DOHH2 (cell line): ENCODE data around the gene CST6.

Experiments used
- EZH2phosphoT487 ChIP-seq: fragments of 200-600 bp; sonication (generic); IDR thresholded peaks from 2 replicates; pipeline ENCODE4 v1.6.1; 2017; ENCODE audit warnings: borderline replicate concordance, mild to moderate bottlenecking, antibody characterized with exemption, low read length, moderate library complexity, mixed read lengths
- TF ChIP-seq, protein P1 (sequence below): fragments of 200-600 bp; sonication (generic); IDR thresholded peaks from one replicate; pipeline ENCODE4 v1.5.1; 2014; ENCODE audit warnings: antibody characterized with exemption, mild to moderate bottlenecking, low read depth, low read length; ENCODE audit not compliant: poor library complexity, severe bottlenecking

DNA sequence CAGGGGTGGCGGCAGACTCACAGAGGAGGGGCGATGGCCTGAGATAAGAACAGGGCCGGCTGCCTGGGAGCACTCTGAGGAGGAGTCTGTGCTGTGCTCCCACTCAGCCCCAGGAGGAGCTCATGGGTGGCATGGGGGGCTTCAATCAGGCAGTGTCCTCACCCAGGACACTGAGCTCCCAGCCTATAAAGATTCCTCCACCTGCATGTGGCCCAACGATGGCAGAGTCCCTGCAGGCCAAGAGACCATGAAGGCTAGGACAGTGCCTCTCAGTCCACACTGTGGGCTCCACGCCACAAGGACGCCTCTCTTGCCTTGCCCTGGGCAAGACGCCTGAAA is 1.9 kb downstream of the CST6 start:
- TF ChIP-seq, protein P1, sequence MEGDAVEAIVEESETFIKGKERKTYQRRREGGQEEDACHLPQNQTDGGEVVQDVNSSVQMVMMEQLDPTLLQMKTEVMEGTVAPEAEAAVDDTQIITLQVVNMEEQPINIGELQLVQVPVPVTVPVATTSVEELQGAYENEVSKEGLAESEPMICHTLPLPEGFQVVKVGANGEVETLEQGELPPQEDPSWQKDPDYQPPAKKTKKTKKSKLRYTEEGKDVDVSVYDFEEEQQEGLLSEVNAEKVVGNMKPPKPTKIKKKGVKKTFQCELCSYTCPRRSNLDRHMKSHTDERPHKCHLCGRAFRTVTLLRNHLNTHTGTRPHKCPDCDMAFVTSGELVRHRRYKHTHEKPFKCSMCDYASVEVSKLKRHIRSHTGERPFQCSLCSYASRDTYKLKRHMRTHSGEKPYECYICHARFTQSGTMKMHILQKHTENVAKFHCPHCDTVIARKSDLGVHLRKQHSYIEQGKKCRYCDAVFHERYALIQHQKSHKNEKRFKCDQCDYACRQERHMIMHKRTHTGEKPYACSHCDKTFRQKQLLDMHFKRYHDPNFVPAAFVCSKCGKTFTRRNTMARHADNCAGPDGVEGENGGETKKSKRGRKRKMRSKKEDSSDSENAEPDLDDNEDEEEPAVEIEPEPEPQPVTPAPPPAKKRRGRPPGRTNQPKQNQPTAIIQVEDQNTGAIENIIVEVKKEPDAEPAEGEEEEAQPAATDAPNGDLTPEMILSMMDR: no peak
- TF ChIP-seq EZH2phosphoT487: no peak
